Measurements from ENCODE around the gene RBM20.
"Not testable (repeated sequence)": the region's sequence is repeated elsewhere in the genome, so short reads cannot be mapped to it uniquely, and the experiment has no call there.

Gene RBM20

GRCh38 chr10:110643653-110644597, at the start of gene RBM20:
Gene RBM20, plus strand, starts transcription at chr10:110644336. Its CDS starts 119 bp downstream, at chr10:110644455.
- peak; percentile 61 for DNase-seq

GRCh38 chr10:110597476-110597875, 46.7 kb upstream of the RBM20 start:
- DNase-seq: no peak

GRCh38 chr10:110600487-110601101, 43.5 kb upstream of the RBM20 start:
- peak; percentile 58 for DNase-seq

GRCh38 chr10:110601581-110601980, 42.6 kb upstream of the RBM20 start:
- no peak for DNase-seq

GRCh38 chr10:110608087-110608486, 36.0 kb upstream of the RBM20 start:
- no peak for DNase-seq

GRCh38 chr10:110609605-110610004, 34.5 kb upstream of the RBM20 start:
- DNase-seq: peak; percentile 68

- peak; percentile 53 for DNase-seq
These were observed 33.8 kb upstream of the RBM20 start for GRCh38 chr10:110610308-110610774.

GRCh38 chr10:110610781-110611180, 33.4 kb upstream of the RBM20 start:
- not testable (repeated sequence) for DNase-seq

- no peak for DNase-seq
These were observed 32.0 kb upstream of the RBM20 start for GRCh38 chr10:110612087-110612486.

GRCh38 chr10:110612629-110613028, 31.5 kb upstream of the RBM20 start:
- DNase-seq: no peak

GRCh38 chr10:110613341-110613995, 30.7 kb upstream of the RBM20 start:
- no peak for DNase-seq

- DNase-seq: no peak
These were observed 30.1 kb upstream of the RBM20 start for GRCh38 chr10:110613996-110614495.

- DNase-seq: no peak
These were observed 28.9 kb upstream of the RBM20 start for GRCh38 chr10:110615057-110615747.

- DNase-seq: no peak
These were observed 27.6 kb upstream of the RBM20 start for GRCh38 chr10:110616493-110617033.

- DNase-seq: peak; percentile 70
These were observed 26.5 kb upstream of the RBM20 start for GRCh38 chr10:110617425-110618229.

- DNase-seq: no peak
These were observed 25.9 kb upstream of the RBM20 start for GRCh38 chr10:110618230-110618610.

- no peak for DNase-seq
These were observed 24.4 kb upstream of the RBM20 start for GRCh38 chr10:110619514-110620397.

GRCh38 chr10:110620398-110620719, 23.8 kb upstream of the RBM20 start:
- no peak for DNase-seq

GRCh38 chr10:110623316-110623715, 20.8 kb upstream of the RBM20 start:
- DNase-seq: not testable (repeated sequence)

- no peak for DNase-seq
These were observed 18.7 kb upstream of the RBM20 start for GRCh38 chr10:110625356-110625894.
